Measurements from ENCODE around the gene NXPH1.

DNA sequence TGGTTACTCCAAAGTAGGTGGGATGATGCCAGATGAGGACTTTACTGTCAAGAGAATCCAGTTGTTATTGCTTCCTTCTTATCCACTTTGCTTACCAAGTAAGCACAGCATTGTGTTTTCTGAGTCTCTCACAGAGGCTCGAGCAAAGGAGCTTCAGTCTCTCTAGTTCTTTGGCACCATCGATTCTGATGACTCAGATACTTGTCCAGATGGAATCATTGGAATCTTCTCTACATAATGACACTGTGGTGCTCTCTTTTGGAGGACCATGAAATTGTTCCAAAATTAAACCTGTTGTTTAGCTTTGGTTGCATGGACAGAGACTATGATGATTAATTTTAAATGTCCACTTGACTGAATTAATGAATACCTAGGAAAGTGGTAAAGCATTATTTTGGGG lies 132.6 kb downstream of the NXPH1 start:
- TF ChIP-seq, protein P1, sequence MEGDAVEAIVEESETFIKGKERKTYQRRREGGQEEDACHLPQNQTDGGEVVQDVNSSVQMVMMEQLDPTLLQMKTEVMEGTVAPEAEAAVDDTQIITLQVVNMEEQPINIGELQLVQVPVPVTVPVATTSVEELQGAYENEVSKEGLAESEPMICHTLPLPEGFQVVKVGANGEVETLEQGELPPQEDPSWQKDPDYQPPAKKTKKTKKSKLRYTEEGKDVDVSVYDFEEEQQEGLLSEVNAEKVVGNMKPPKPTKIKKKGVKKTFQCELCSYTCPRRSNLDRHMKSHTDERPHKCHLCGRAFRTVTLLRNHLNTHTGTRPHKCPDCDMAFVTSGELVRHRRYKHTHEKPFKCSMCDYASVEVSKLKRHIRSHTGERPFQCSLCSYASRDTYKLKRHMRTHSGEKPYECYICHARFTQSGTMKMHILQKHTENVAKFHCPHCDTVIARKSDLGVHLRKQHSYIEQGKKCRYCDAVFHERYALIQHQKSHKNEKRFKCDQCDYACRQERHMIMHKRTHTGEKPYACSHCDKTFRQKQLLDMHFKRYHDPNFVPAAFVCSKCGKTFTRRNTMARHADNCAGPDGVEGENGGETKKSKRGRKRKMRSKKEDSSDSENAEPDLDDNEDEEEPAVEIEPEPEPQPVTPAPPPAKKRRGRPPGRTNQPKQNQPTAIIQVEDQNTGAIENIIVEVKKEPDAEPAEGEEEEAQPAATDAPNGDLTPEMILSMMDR (IDR thresholded peaks at IDR 0.05): no peak
- no peak for TF ChIP-seq POLR2A (IDR thresholded peaks at IDR 0.05)

All from testis (tissue), 2 donors.